HCT116 (cell line): Measurements from ENCODE around the gene CUEDC1. TPM values are rescaled to one million over a fixed set of nuclear protein-coding genes. Genes with fewer than 3 reads are reported as not detected.

Experiments used
- ATAC-seq: fragments of 200-7000 bp; cut with Tn5 transposase; 2 replicates; pipeline ENCODE4 v1.9.1; 2020; ENCODE audit warnings: mild to moderate bottlenecking, moderate library complexity
- BruUV-seq: library from RNA; stranded (reverse); fragments of 400-500 nt; replicated peaks from 2 replicates; lab custom pipeline; 2021; lab: Mats Ljungman, UMichigan
- CTCF ChIA-PET: fragments of 300-600 bp; sonication (Branson Sonifier 250); formaldehyde crosslinking; loops from one replicate; lab custom pipeline; 2021; ENCODE audit warnings: antibody characterized with exemption; lab: Charles Lee
- POLR2A ChIA-PET: fragments of 300-600, 350-600 bp; sonication (Branson Sonifier 250); formaldehyde crosslinking; loops from one replicate; lab custom pipeline; 2021; ENCODE audit warnings: antibody characterized with exemption; lab: Charles Lee
- RAD21 ChIA-PET, 2 experiments: fragments of 300-600 bp; sonication (Branson Sonifier 250); formaldehyde crosslinking; loops; one replicate each; lab custom pipeline; 2023; ENCODE audit warnings: low total read pairs in 2 of 2; ENCODE audit not compliant: uncharacterized antibody in 2 of 2, unreplicated experiment in 2 of 2, low non-redundant PET in 1 of 2; lab: Charles Lee
- DNase-seq: peaks from one replicate; pipeline ENCODE4 v3.0.0-alpha.2; 2010; ENCODE audit warnings: low read depth, low spot score
- H2AFZ ChIP-seq: fragments of 200-600 bp; shearing (Covaris generic), sonication (generic); 2 replicates; pipeline ENCODE4 v1.6.1; 2017; ENCODE audit warnings: low read depth, mixed run types, mixed read lengths, antibody characterized with exemption, low read length; ENCODE audit not compliant: poor library complexity, severe bottlenecking
- H3K27ac ChIP-seq: 2 replicates; pipeline ENCODE4 v1.5.1; 2012; ENCODE audit warnings: low read depth, low read length
- H3K27me3 ChIP-seq: fragments of 200-600 bp; sonication (generic); 2 replicates; pipeline ENCODE4 v1.6.1; 2016; ENCODE audit warnings: mixed run types, low read length, mixed read lengths; ENCODE audit not compliant: insufficient read depth
- H3K36me3 ChIP-seq, 2 experiments: fragments of 200-500 bp in 1 of 2; fragments of 200-600 bp in 1 of 2; sonication (Bioruptor generic) in 1 of 2; sonication (generic) in 1 of 2; 2 replicates each; pipeline versions ENCODE4 v1.5.1 to v1.6.1; 2014 to 2016; ENCODE audit warnings: low read length in 2 of 2, inconsistent platforms in 1 of 2, mixed read lengths in 1 of 2, mixed run types in 1 of 2; ENCODE audit not compliant: insufficient read depth in 2 of 2, control insufficient read depth in 1 of 2
- H3K4me1 ChIP-seq, 2 experiments: fragments of 200-600 bp in 1 of 2; sonication (generic) in 1 of 2; 2 replicates each; pipeline versions ENCODE4 v1.5.1 to v1.6.1; 2012 to 2017; ENCODE audit warnings: low read length in 2 of 2, inconsistent platforms in 1 of 2, mild to moderate bottlenecking in 1 of 2, mixed read lengths in 1 of 2, mixed run types in 1 of 2, moderate library complexity in 1 of 2; ENCODE audit not compliant: insufficient read depth in 2 of 2, control insufficient read depth in 1 of 2
- H3K4me2 ChIP-seq: fragments of 200-600 bp; sonication (generic); 2 replicates; pipeline ENCODE4 v1.6.1; 2017; ENCODE audit warnings: mixed run types, low read length, mixed read lengths
- H3K4me3 ChIP-seq, 2 experiments: fragments of 200-600 bp in 1 of 2; sonication (generic) in 1 of 2; replicated peaks in 1 of 2; 2 replicates each; pipeline ENCODE4 v1.5.1; 2011 to 2016; ENCODE audit warnings: low read length in 2 of 2, control low read depth in 1 of 2, low read depth in 1 of 2, mild to moderate bottlenecking in 1 of 2, mixed read lengths in 1 of 2, mixed run types in 1 of 2
- H3K79me2 ChIP-seq: fragments of 200-600 bp; sonication (generic); 2 replicates; pipeline ENCODE4 v1.6.1; 2017; ENCODE audit warnings: mild to moderate bottlenecking, mixed run types, low read length, moderate library complexity, mixed read lengths; ENCODE audit not compliant: insufficient read depth
- H3K9ac ChIP-seq: fragments of 200-600 bp; sonication (generic); 2 replicates; pipeline ENCODE4 v1.6.1; 2016; ENCODE audit warnings: low read length, mixed read lengths
- H3K9me2 ChIP-seq: fragments of 200-600 bp; sonication (generic), shearing (Covaris generic); 2 replicates; pipeline ENCODE4 v1.6.1; 2017; ENCODE audit warnings: mixed run types, mild to moderate bottlenecking, moderate library complexity; ENCODE audit not compliant: insufficient read depth
- H3K9me3 ChIP-seq, 2 experiments: fragments of 200-500 bp in 1 of 2; fragments of 200-600 bp in 1 of 2; sonication (Bioruptor generic) in 1 of 2; sonication (generic) in 1 of 2; 2 replicates each; pipeline ENCODE4 v1.6.1; 2014 to 2017; ENCODE audit warnings: low read length in 2 of 2, mixed read lengths in 2 of 2, inconsistent platforms in 1 of 2, low read depth in 1 of 2, mild to moderate bottlenecking in 1 of 2, mixed run types in 1 of 2, moderate library complexity in 1 of 2; ENCODE audit not compliant: control insufficient read depth in 1 of 2, insufficient read depth in 1 of 2
- H4K20me1 ChIP-seq: fragments of 200-600 bp; sonication (generic), shearing (Covaris generic); 2 replicates; pipeline ENCODE4 v1.6.1; 2017; ENCODE audit warnings: mixed run types, mild to moderate bottlenecking, moderate library complexity; ENCODE audit not compliant: insufficient read depth
- CEBPB ChIP-seq: IDR thresholded peaks from 2 replicates; pipeline ENCODE4 v1.6.1; 2012; ENCODE audit warnings: low read depth
- ELF1 ChIP-seq: IDR thresholded peaks from 2 replicates; pipeline ENCODE4 v1.6.1; 2012; ENCODE audit warnings: low read depth, borderline replicate concordance
- JUND ChIP-seq: IDR thresholded peaks from 2 replicates; pipeline ENCODE4 v1.6.1; 2012
- POLR2A ChIP-seq: IDR thresholded peaks from 2 replicates; pipeline ENCODE4 v1.7.0; 2011; ENCODE audit warnings: borderline replicate concordance; ENCODE audit not compliant: insufficient read depth, insufficient read length; ENCODE audit errors: extremely low read depth
- POLR2AphosphoS5 ChIP-seq: IDR thresholded peaks from 2 replicates; pipeline ENCODE4 v1.6.1; 2011; ENCODE audit warnings: mild to moderate bottlenecking, low read depth, low read length, moderate library complexity
- TCF7L2 ChIP-seq: IDR thresholded peaks from 2 replicates; pipeline ENCODE4 v1.7.0; 2011; ENCODE audit warnings: borderline replicate concordance, inconsistent platforms; ENCODE audit not compliant: insufficient read depth, insufficient read length; ENCODE audit errors: extremely low read depth
- YY1 ChIP-seq: IDR thresholded peaks from 2 replicates; pipeline ENCODE4 v1.6.1; 2011; ENCODE audit warnings: low read length, low read depth, moderate library complexity, mild to moderate bottlenecking; ENCODE audit not compliant: insufficient replicate concordance; ENCODE audit errors: extremely low read depth
- ZFX ChIP-seq: fragments of 450-650 bp; IDR thresholded peaks from 2 replicates; pipeline ENCODE4 v1.6.1; 2017
- intact Hi-C: fragments of 100-400 bp; cut with micrococcal nuclease; formaldehyde crosslinking; loops from 2 replicates; pipeline ENCODE4 v1.10.0; 2022
- total RNA-seq: library from RNA; stranded (reverse); gene quantifications from one replicate; pipeline ENCODE4 v1.2.1, GENCODE V29; 2021; ENCODE audit not compliant: unreplicated experiment
- TF ChIP-seq, protein P1 (sequence below): IDR thresholded peaks from 2 replicates; pipeline ENCODE4 v1.6.1; 2012; ENCODE audit warnings: low read depth
- TF ChIP-seq, protein P2 (sequence below): IDR thresholded peaks from 2 replicates; pipeline ENCODE4 v1.6.1; 2011; ENCODE audit warnings: mild to moderate bottlenecking, low read length, moderate library complexity; ENCODE audit not compliant: insufficient replicate concordance; ENCODE audit errors: extremely low read depth
- TF ChIP-seq, protein P3 (sequence below): IDR thresholded peaks from 2 replicates; pipeline ENCODE4 v1.6.1; 2012

The CUEDC1 gene
- total RNA-seq, 1 experiment from 2014 or later = 60.2 TPM

DNA sequence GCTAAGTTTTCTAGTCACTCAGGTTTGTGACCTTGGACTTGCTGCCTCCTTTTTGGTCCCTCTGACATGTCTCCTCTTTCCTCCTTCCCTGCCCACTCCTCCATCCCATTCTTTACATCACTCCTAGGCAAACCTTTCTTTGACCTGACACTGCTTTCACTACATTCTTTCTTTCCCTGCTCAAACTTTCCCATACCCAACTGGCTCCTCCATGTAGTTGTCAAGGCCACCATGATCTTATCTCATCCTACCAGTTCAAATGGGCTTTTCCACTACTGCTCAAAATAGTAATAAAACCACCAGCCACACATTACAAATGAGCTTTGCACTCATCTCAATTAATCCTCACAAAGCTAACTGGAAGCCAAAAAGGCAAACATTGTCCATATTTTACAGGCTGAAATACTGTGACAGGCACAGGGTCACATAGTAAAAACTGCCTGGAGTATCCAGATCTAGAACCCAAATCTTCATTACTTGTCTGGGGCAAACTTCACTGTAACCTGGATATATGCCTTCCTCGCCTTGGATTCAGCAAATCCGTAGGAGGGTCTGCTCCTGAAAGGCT is 119.8 kb downstream of the CUEDC1 start:
- no TSS peak for BruUV-seq
- ATAC-seq (no peak), DNase-seq (no peak)
- Histone ChIP-seq H2AFZ (no peak overlapping the region), H3K9ac (no peak overlapping the region), H3K27me3 (no peaks in the 10 kb centered on the region), H3K4me1 (peaks cover 0 to 15% of the 10 kb centered on the region in 2 experiments; a peak in 2 of 4 replicates), H3K27ac (no peak overlapping the region), H3K79me2 (no peaks in the 10 kb centered on the region), H3K4me2 (no peak overlapping the region), H3K36me3 (peaks cover 15 to 19% of the 10 kb centered on the region in 2 experiments; a peak in 3 of 4 replicates), H3K4me3 (no peak overlapping the region), H3K9me2 (no peaks in the 10 kb centered on the region), H4K20me1 (no peaks in the 10 kb centered on the region), H3K9me3 (no peaks in the 10 kb centered on the region)
- intact Hi-C loops = no loop called here
- ChIA-PET CTCF (interaction anchor here (1.4 kb wide), 2 partner anchors 164 to 593 kb away, joined by 3 to 5 read pairs; no protein-coding TSS in a partner anchor), POLR2A (no interaction called here), RAD21 (interaction anchor here in 1 of 2 experiments (1.2 kb wide), 1 partner anchor 164 kb away, joined by 3 read pairs; no protein-coding TSS in a partner anchor)
- TF ChIP-seq TCF7L2 (no peak), JUND (no peak), CEBPB (no peak), ELF1 (no peak), POLR2AphosphoS5 (no peak), YY1 (no peak), ZFX (no peak), POLR2A (no peak)
- TF ChIP-seq, protein P1, sequence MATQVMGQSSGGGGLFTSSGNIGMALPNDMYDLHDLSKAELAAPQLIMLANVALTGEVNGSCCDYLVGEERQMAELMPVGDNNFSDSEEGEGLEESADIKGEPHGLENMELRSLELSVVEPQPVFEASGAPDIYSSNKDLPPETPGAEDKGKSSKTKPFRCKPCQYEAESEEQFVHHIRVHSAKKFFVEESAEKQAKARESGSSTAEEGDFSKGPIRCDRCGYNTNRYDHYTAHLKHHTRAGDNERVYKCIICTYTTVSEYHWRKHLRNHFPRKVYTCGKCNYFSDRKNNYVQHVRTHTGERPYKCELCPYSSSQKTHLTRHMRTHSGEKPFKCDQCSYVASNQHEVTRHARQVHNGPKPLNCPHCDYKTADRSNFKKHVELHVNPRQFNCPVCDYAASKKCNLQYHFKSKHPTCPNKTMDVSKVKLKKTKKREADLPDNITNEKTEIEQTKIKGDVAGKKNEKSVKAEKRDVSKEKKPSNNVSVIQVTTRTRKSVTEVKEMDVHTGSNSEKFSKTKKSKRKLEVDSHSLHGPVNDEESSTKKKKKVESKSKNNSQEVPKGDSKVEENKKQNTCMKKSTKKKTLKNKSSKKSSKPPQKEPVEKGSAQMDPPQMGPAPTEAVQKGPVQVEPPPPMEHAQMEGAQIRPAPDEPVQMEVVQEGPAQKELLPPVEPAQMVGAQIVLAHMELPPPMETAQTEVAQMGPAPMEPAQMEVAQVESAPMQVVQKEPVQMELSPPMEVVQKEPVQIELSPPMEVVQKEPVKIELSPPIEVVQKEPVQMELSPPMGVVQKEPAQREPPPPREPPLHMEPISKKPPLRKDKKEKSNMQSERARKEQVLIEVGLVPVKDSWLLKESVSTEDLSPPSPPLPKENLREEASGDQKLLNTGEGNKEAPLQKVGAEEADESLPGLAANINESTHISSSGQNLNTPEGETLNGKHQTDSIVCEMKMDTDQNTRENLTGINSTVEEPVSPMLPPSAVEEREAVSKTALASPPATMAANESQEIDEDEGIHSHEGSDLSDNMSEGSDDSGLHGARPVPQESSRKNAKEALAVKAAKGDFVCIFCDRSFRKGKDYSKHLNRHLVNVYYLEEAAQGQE = no peak
- TF ChIP-seq, protein P2, sequence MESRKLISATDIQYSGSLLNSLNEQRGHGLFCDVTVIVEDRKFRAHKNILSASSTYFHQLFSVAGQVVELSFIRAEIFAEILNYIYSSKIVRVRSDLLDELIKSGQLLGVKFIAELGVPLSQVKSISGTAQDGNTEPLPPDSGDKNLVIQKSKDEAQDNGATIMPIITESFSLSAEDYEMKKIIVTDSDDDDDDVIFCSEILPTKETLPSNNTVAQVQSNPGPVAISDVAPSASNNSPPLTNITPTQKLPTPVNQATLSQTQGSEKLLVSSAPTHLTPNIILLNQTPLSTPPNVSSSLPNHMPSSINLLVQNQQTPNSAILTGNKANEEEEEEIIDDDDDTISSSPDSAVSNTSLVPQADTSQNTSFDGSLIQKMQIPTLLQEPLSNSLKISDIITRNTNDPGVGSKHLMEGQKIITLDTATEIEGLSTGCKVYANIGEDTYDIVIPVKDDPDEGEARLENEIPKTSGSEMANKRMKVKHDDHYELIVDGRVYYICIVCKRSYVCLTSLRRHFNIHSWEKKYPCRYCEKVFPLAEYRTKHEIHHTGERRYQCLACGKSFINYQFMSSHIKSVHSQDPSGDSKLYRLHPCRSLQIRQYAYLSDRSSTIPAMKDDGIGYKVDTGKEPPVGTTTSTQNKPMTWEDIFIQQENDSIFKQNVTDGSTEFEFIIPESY = no peak
- TF ChIP-seq, protein P3, sequence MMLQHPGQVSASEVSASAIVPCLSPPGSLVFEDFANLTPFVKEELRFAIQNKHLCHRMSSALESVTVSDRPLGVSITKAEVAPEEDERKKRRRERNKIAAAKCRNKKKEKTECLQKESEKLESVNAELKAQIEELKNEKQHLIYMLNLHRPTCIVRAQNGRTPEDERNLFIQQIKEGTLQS = no peak
